ENCODE results near the gene ELP6. TPM values are rescaled to one million over a fixed set of nuclear protein-coding genes. Genes with fewer than 3 reads are reported as not detected.
"Not testable (repeated sequence)": the region's sequence is repeated elsewhere in the genome, so short reads cannot be mapped to it uniquely, and the experiment has no call there.

The ELP6 gene
- total RNA-seq, 1 donor from 2014 or later: 26.7 TPM

DNA sequence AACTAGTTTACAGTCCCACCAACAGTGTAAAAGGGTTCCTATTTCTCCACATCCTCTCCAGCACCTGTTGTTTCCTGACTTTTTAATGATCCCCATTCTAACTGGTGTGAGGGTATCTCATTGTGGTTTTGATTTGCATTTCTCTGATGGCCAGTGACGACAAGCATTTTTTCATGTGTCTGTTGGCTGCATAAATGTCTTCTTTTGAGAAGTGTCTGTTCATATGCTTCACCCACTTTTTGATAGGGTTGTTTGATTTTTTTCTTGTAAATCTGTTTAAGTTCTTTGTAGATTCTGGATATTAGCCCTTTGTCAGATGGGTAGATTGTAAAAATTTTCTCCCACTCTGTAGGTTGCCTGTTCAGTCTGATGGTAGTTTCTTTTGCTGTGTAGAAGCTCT lies 45.2 kb downstream of the ELP6 start:
- not testable (repeated sequence) for DNase-seq (ENCODE audit: low read depth)

GRCh38 chr3:47464588-47464987 lies 48.9 kb downstream of the ELP6 start:
- DNase-seq (ENCODE audit: low read depth): no peak

DNA sequence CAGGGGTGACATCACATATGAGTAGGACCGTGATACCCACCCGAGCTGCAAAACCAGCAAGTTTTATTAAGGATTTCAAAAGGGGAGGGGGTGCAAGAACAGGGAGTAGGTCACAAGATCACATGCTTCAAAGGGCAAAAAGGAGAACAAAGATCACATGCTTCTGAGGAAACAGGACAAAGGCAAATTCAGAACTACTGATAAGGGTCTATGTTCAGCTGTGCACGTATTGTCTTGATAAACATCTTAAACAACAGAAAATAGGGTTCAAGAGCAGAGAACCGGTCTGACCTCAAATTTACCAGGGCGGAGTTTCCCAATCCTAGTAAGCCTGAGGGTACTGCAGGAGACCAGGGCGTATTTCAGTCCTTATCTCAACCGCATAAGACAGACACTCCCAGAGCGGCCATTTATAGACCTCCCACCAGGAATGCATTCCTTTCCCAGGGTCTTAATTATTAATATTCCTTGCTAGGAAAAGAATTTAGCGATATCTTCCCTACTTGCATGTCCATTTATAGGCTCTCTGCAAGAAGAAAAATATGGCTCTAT lies 53.9 kb downstream of the ELP6 start:
- not testable (repeated sequence) for DNase-seq (ENCODE audit: low read depth)

DNA sequence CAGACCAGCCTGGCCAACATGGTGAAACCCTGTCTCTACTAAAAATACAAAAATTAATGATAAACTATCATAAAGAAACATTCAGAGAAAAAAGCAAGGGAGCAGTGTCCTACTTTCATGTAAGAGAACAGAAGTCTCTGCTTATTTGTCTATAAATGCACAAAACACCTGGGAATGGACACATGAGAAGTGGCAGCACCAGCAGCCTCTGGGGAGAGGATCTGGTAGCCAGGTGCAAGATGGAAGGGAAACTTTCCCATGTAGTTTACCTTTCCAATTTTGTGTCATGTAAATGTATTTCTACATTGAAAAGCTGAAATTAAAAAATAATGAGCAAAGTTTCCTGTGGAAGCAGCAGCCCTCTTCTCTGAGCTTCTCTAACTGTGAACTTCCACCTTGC lies 56.5 kb downstream of the ELP6 start:
- no peak for DNase-seq (ENCODE audit: low read depth)

DNA sequence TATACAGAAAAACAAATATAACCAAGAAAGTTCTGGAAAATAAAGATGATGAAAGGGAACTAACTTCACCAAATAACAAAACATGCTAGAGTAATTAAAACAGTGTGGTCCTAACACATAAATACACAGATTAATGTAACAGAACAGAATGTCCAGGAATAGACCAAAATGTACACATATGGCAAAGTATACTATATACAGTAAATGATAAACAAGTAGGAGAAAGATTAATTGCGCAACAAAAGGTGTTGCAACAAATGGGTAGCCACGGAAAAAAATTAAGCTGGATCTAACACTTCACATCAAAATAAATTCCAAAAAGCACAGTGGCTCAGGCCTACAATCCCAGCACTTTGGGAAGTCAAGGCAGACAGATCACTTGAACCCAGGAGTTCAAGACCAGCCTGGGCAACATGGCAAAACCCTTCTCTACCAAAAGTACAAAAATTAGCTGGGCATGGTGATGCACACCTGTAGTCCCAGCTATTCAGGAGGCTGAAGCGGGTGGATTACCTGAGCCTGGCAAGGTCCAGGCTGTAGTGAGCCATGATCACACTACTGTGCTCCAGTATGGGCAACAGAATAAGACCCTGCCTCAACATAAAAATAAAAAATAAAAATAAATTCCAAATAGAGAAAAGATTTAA lies 57.6 kb downstream of the ELP6 start:
- no peak for DNase-seq (ENCODE audit: low read depth)

DNA sequence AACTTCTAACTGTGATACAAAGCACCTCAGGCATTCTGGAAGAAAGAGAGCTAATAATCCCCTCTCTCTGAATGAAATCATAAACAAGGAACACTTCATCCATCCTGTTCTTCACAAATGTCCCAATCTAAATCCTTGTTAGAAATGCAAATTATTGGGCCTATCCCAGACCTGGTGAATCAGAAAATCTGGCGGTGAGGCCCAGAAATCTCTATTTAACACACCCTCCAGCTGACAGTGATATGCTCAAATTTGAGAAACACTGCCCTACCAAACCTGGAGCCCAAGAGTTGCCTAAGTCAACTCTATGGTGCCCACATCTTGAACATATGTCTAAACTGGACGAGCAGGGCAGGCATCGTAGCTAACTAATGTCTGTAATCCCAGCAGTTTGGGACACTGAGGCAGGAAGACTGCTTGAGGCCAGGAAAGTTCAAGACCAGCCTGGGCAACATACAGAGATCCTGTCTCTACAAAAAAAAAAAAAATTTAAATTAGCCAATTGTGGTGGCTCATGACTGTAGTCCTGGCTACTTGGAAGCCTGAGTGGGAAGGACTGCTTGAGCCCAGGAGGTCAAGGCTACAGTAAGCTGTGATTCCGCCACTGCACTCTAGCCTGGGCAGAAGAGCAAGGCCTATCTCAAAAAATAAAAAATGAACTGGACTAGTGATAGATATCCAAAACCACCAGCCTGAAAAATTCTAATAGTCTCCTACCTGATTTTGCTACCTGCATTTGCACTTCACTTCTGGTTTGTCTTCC lies 60.9 kb downstream of the ELP6 start:
- DNase-seq (ENCODE audit: low read depth): no peak

Other genes starting within 250 kb of the ELP6 start
- gene KIF9, start 230.9 kb downstream of the ELP6 start, total RNA-seq: 6.9 and 8.9 TPM in 2 replicates
- gene KLHL18, start 230.8 kb downstream of the ELP6 start, total RNA-seq: 32.7 and 53.1 TPM in 2 replicates
- gene PTPN23, start 132.7 kb downstream of the ELP6 start, total RNA-seq: 19.0 and 19.6 TPM in 2 replicates
- 77.3 and 98.8 TPM in 2 replicates for gene SCAP, start 37.8 kb downstream of the ELP6 start, total RNA-seq
- 0.45 and 1.0 TPM in 2 replicates for gene CSPG5, start 65.2 kb upstream of the ELP6 start, total RNA-seq

Measured in myocyte (in vitro differentiated cells).